ENCODE results near the gene RALGPS2. TPM values are rescaled to one million over a fixed set of nuclear protein-coding genes. Genes with fewer than 3 reads are reported as not detected.

RALGPS2 gene
- total and polyA plus RNA-seq, 2 of the 13 experiments (the other 11 are each of a cell fraction or from before 2014, with no cell fraction given) = 15.6 to 36.0 TPM

DNA sequence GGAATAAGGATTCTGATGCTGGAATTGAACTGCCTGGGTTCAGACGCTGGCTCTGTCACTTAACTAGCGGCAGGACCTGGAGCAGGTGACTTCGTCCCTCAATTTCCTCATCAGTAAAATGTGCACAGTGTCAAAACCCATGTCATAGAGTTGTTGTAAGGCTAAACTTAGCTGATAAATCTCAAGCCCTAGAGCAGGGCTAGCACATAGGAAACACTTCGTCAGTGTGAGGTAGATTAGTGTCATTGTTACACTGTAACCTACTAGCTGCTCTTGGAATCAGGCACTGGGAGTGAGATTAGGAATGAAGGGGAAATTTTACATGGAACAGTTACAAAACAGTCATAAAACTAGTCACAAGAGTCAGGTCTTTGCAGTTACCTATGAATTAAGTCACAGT, 202.0 kb downstream of the RALGPS2 start:
- no peaks in the 10 kb centered on the region for H4K20me1 ChIP-seq (ENCODE audit: insufficient read depth, low read length)
- no peaks in the 10 kb centered on the region for H3K79me2 ChIP-seq (ENCODE audit: insufficient read depth, low read length)
- H3K36me3 ChIP-seq (replicated peaks in 1 of 2; ENCODE audit: control insufficient read depth in 1 of 2, insufficient read depth in 2 of 2, low read length in 2 of 2) = no peaks in the 10 kb centered on the region; a peak in 1 of 5 replicates
- 99% methylated on average over 4 of the region's 4 CpGs for WGBS (ENCODE audit: low lambda C conversion rate)
- ChIA-PET POLR2A (no interaction called here), CTCF (ENCODE audit: low intra/inter-chr PET ratio, low total read pairs) (no interaction called here)
- no peak for DNase-seq (ENCODE audit: low spot score)
- no peak for ATAC-seq
- intact Hi-C loops (cut with micrococcal nuclease; ENCODE audit: unreplicated experiment) (no loop called here), in situ Hi-C loops (cut with HindIII; ENCODE audit: extremely low pct_ligation_motif_present, low pct_unique_long_range_greater_than_20kb) (no loop called here)
- no peak for FAIRE-seq
- no peak for TF ChIP-seq TEAD3 (CRISPR knock-in tag; optimal IDR thresholded peaks at IDR 0.05; ENCODE audit: borderline replicate concordance)
- no peak for TF ChIP-seq ZNF768 (CRISPR knock-in tag; IDR thresholded peaks at IDR 0.05)
- TF ChIP-seq, protein P1, sequence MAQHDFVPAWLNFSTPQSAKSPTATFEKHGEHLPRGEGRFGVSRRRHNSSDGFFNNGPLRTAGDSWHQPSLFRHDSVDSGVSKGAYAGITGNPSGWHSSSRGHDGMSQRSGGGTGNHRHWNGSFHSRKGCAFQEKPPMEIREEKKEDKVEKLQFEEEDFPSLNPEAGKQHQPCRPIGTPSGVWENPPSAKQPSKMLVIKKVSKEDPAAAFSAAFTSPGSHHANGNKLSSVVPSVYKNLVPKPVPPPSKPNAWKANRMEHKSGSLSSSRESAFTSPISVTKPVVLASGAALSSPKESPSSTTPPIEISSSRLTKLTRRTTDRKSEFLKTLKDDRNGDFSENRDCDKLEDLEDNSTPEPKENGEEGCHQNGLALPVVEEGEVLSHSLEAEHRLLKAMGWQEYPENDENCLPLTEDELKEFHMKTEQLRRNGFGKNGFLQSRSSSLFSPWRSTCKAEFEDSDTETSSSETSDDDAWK (CRISPR knock-in tag; IDR thresholded peaks at IDR 0.05) = no peak
- TF ChIP-seq, protein P2, sequence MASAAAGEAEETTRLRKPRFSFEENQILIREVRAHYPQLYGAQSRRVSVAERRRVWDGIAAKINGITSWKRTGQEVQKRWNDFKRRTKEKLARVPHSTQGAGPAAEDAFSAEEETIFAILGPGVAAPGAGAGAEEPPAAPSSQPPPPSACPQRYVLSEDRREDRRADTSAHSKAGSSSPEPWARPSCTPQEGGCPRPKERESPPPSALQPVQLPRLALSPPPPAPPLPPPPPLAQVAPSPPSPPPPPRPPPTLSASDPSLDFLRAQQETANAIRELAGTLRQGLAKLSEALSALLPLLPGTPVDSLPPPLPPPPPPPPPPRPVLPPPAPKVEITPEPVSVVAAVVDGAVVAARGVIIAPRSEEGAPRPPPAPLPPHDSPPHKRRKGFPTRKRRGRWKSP (CRISPR knock-in tag; IDR thresholded peaks at IDR 0.05) = no peak
- TF ChIP-seq ZBTB20 (CRISPR knock-in tag; IDR thresholded peaks at IDR 0.05; ENCODE audit: borderline replicate concordance, low read depth) = no peak
- TF ChIP-seq YY1 (IDR thresholded peaks at IDR 0.05; ENCODE audit: insufficient read depth, insufficient replicate concordance, low read depth, low read length) = no peak
- no peak for TF ChIP-seq CHD4 (IDR thresholded peaks at IDR 0.05; ENCODE audit: borderline replicate concordance, low read length)
- no peak for TF ChIP-seq ZNF30 (CRISPR knock-in tag; IDR thresholded peaks at IDR 0.05)
- TF ChIP-seq ARNT (IDR thresholded peaks at IDR 0.05) = no peak
- TF ChIP-seq, protein P3, sequence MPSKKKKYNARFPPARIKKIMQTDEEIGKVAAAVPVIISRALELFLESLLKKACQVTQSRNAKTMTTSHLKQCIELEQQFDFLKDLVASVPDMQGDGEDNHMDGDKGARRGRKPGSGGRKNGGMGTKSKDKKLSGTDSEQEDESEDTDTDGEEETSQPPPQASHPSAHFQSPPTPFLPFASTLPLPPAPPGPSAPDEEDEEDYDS (CRISPR knock-in tag; IDR thresholded peaks at IDR 0.05) = no peak
- TF ChIP-seq CCAR2 (optimal IDR thresholded peaks at IDR 0.05; ENCODE audit: low read depth, low read length) = no peak
- TF ChIP-seq, protein P4, sequence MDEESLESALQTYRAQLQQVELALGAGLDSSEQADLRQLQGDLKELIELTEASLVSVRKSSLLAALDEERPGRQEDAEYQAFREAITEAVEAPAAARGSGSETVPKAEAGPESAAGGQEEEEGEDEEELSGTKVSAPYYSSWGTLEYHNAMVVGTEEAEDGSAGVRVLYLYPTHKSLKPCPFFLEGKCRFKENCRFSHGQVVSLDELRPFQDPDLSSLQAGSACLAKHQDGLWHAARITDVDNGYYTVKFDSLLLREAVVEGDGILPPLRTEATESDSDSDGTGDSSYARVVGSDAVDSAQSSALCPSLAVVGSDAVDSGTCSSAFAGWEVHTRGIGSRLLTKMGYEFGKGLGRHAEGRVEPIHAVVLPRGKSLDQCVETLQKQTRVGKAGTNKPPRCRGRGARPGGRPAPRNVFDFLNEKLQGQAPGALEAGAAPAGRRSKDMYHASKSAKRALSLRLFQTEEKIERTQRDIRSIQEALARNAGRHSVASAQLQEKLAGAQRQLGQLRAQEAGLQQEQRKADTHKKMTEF (CRISPR knock-in tag; IDR thresholded peaks at IDR 0.05) = no peak
- TF ChIP-seq, protein P5, sequence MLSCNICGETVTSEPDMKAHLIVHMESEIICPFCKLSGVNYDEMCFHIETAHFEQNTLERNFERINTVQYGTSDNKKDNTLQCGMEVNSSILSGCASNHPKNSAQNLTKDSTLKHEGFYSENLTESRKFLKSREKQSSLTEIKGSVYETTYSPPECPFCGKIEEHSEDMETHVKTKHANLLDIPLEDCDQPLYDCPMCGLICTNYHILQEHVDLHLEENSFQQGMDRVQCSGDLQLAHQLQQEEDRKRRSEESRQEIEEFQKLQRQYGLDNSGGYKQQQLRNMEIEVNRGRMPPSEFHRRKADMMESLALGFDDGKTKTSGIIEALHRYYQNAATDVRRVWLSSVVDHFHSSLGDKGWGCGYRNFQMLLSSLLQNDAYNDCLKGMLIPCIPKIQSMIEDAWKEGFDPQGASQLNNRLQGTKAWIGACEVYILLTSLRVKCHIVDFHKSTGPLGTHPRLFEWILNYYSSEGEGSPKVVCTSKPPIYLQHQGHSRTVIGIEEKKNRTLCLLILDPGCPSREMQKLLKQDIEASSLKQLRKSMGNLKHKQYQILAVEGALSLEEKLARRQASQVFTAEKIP (CRISPR knock-in tag; IDR thresholded peaks at IDR 0.05; ENCODE audit: borderline replicate concordance) = no peak
- TF ChIP-seq TCF12 (IDR thresholded peaks at IDR 0.05) = no peak
- no peak for TF ChIP-seq TCF12 (CRISPR knock-in tag; IDR thresholded peaks at IDR 0.05)
- TF ChIP-seq ZNF547 (CRISPR knock-in tag; IDR thresholded peaks at IDR 0.05) = no peak
- TF ChIP-seq, protein P6, sequence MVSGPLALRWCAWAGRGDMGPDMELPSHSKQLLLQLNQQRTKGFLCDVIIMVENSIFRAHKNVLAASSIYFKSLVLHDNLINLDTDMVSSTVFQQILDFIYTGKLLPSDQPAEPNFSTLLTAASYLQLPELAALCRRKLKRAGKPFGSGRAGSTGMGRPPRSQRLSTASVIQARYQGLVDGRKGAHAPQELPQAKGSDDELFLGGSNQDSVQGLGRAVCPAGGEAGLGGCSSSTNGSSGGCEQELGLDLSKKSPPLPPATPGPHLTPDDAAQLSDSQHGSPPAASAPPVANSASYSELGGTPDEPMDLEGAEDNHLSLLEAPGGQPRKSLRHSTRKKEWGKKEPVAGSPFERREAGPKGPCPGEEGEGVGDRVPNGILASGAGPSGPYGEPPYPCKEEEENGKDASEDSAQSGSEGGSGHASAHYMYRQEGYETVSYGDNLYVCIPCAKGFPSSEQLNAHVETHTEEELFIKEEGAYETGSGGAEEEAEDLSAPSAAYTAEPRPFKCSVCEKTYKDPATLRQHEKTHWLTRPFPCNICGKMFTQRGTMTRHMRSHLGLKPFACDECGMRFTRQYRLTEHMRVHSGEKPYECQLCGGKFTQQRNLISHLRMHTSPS (CRISPR knock-in tag; IDR thresholded peaks at IDR 0.05; ENCODE audit: low read depth) = no peak
- TF ChIP-seq AGO2 (optimal IDR thresholded peaks at IDR 0.05; ENCODE audit: low read depth, low read length) = no peak
- TF ChIP-seq ZNF44 (CRISPR knock-in tag; IDR thresholded peaks at IDR 0.05) = no peak
- H3K4me2 ChIP-seq (ENCODE audit: low read depth, low read length) = no peak overlapping the region
- BruUV-seq (replicated peaks) = no TSS peak
- H3K4me3 ChIP-seq (replicated peaks in 1 of 3; ENCODE audit: insufficient read depth in 1 of 3, low read depth in 2 of 3, low read length in 3 of 3) = no peak overlapping the region
- no peak overlapping the region for H3K27ac ChIP-seq (ENCODE audit: extremely low read length, insufficient read depth, low read length)
- H3K4me1 ChIP-seq (ENCODE audit: insufficient read depth, low read length) = peaks cover 65% of the 10 kb centered on the region
- H3K9ac ChIP-seq (ENCODE audit: insufficient read depth, low read depth, low read length) = no peak overlapping the region
- H2AFZ ChIP-seq (ENCODE audit: low read length) = no peak overlapping the region
- peaks cover 5% of the 10 kb centered on the region; the same call in 1 of the 2 replicates for H3K9me3 ChIP-seq (ENCODE audit: low read length)
- no peaks in the 10 kb centered on the region for H3K27me3 ChIP-seq (ENCODE audit: control insufficient read depth in 1 of 2, insufficient read depth in 2 of 2, low read length in 2 of 2)

All from HepG2 (cell line).